GM23338 (cell line): ENCODE measurements around the gene ACYP1. TPM values are rescaled to one million over a fixed set of nuclear protein-coding genes. Genes with fewer than 3 reads are reported as not detected.

ENCODE experiments used
- ATAC-seq: fragments of 200-7000 bp; cut with Tn5 transposase; 3 replicates; pipeline ENCODE4 v1.9.1; 2020
- DNase-seq: peaks from one replicate; pipeline ENCODE4 v3.0.0-alpha.2; 2015; ENCODE audit warnings: low spot score
- H2AFZ ChIP-seq: fragments of 200-600 bp; sonication (generic); 2 replicates; pipeline ENCODE4 v1.8.0; 2016; ENCODE audit warnings: antibody characterized with exemption, mild to moderate bottlenecking, moderate library complexity
- H3F3A ChIP-seq: fragments of 200-600 bp; sonication (generic); replicated peaks from 2 replicates; pipeline ENCODE4 v1.8.0; 2017; ENCODE audit warnings: antibody characterized with exemption, mixed run types, low read depth
- H3K27ac ChIP-seq: fragments of 200-600 bp; sonication (generic); 2 replicates; pipeline ENCODE4 v1.6.1; 2016; ENCODE audit warnings: low read depth
- H3K27me3 ChIP-seq: fragments of 200-600 bp; sonication (generic); 2 replicates; pipeline ENCODE4 v1.8.0; 2016; ENCODE audit warnings: mild to moderate bottlenecking, mixed run types, moderate library complexity; ENCODE audit not compliant: insufficient read depth
- H3K36me3 ChIP-seq: fragments of 200-600 bp; sonication (generic); 2 replicates; pipeline ENCODE4 v1.8.0; 2016; ENCODE audit warnings: mild to moderate bottlenecking; ENCODE audit not compliant: insufficient read depth
- H3K4me1 ChIP-seq: fragments of 200-600 bp; sonication (generic); 2 replicates; pipeline ENCODE4 v1.8.0; 2016; ENCODE audit warnings: mild to moderate bottlenecking, moderate library complexity; ENCODE audit not compliant: insufficient read depth
- H3K4me2 ChIP-seq: fragments of 200-600 bp; sonication (generic); 2 replicates; pipeline ENCODE4 v1.7.1; 2017; ENCODE audit warnings: mixed run types
- H3K4me3 ChIP-seq: fragments of 200-600 bp; sonication (generic); 2 replicates; pipeline ENCODE4 v1.6.1; 2016; ENCODE audit warnings: mixed run types
- H3K79me2 ChIP-seq: fragments of 200-600 bp; sonication (generic); replicated peaks from 2 replicates; pipeline ENCODE4 v1.8.0; 2017; ENCODE audit warnings: mild to moderate bottlenecking; ENCODE audit not compliant: insufficient read depth
- H3K9me2 ChIP-seq: fragments of 200-600 bp; sonication (generic); 2 replicates; pipeline ENCODE4 v1.8.0; 2017; ENCODE audit not compliant: insufficient read depth
- H4K20me1 ChIP-seq: fragments of 200-600 bp; sonication (generic); replicated peaks from 2 replicates; pipeline ENCODE4 v1.8.0; 2017; ENCODE audit warnings: mild to moderate bottlenecking; ENCODE audit not compliant: insufficient read depth
- H3K27ac Mint-ChIP-seq: 2 replicates; pipeline ENCODE4 v1.8.0; 2020; ENCODE audit warnings: inconsistent platforms, mild to moderate bottlenecking, moderate library complexity, mixed read lengths
- H3K27me3 Mint-ChIP-seq: 3 replicates; pipeline ENCODE4 v1.8.0; 2022; ENCODE audit warnings: low read depth, mild to moderate bottlenecking, moderate library complexity, mixed read lengths, inconsistent platforms; ENCODE audit not compliant: insufficient read depth, poor library complexity
- H3K36me3 Mint-ChIP-seq: 3 replicates; pipeline ENCODE4 v1.8.0; 2021; ENCODE audit warnings: low read depth, mild to moderate bottlenecking, inconsistent platforms, moderate library complexity, mixed read lengths
- H3K4me1 Mint-ChIP-seq: 3 replicates; pipeline ENCODE4 v1.8.0; 2020; ENCODE audit warnings: mild to moderate bottlenecking, inconsistent platforms, mixed read lengths
- H3K4me3 Mint-ChIP-seq: 3 replicates; pipeline ENCODE4 v1.8.0; 2021; ENCODE audit warnings: moderate library complexity, mild to moderate bottlenecking, inconsistent platforms, mixed read lengths
- H3K9me3 Mint-ChIP-seq: 3 replicates; pipeline ENCODE4 v1.8.0; 2020; ENCODE audit warnings: moderate library complexity, mild to moderate bottlenecking, inconsistent platforms, mixed read lengths
- CREB1 ChIP-seq: fragments of 250-450 bp; sonication (Bioruptor Pico); IDR thresholded peaks from 2 replicates; pipeline ENCODE4 v1.5.0; 2020; ENCODE audit warnings: low read depth, mild to moderate bottlenecking, moderate library complexity
- ETS1 ChIP-seq: IDR thresholded peaks from 2 replicates; pipeline ENCODE4 v1.6.1; 2016; ENCODE audit warnings: antibody characterized with exemption
- EZH2 ChIP-seq: fragments of 200-600 bp; sonication (generic); IDR thresholded peaks from one replicate; pipeline ENCODE4 v1.8.0; 2017; ENCODE audit warnings: antibody characterized with exemption, mild to moderate bottlenecking, low read depth; ENCODE audit not compliant: unreplicated experiment
- EZH2phosphoT487 ChIP-seq: fragments of 200-600 bp; sonication (generic); IDR thresholded peaks from one replicate; pipeline ENCODE4 v1.8.1; 2018; ENCODE audit warnings: antibody characterized with exemption; ENCODE audit not compliant: unreplicated experiment
- JUNB ChIP-seq: IDR thresholded peaks from one replicate; pipeline ENCODE4 v1.6.1; 2016; ENCODE audit warnings: antibody characterized with exemption; ENCODE audit not compliant: unreplicated experiment
- NANOG ChIP-seq: IDR thresholded peaks from 2 replicates; pipeline ENCODE4 v1.6.1; 2016; ENCODE audit warnings: antibody characterized with exemption, borderline replicate concordance
- POLR2AphosphoS5 ChIP-seq: IDR thresholded peaks from 2 replicates; pipeline ENCODE4 v1.6.1; 2016; ENCODE audit warnings: antibody characterized with exemption, low read depth
- STAT1 ChIP-seq: IDR thresholded peaks from one replicate; pipeline ENCODE4 v1.6.1; 2016; ENCODE audit warnings: antibody characterized with exemption; ENCODE audit not compliant: unreplicated experiment
- ZNF114 ChIP-seq: fragments of 250-450 bp; sonication (Bioruptor Pico); IDR thresholded peaks from 2 replicates; pipeline ENCODE4 v1.5.0; 2020; ENCODE audit warnings: mild to moderate bottlenecking, moderate library complexity
- polyA plus RNA-seq: library from polyadenylated mRNA; unstranded; fragments of >200 nt; fragmentation: Nextera tagmentation; extraction: Ambion mirVana; gene quantifications from 2 replicates; pipeline ENCODE4 v1.2.1, GENCODE V29; 2016
- total RNA-seq: library from RNA; depleted of rRNA; stranded (reverse); fragments of >200 nt; shearing (Covaris generic); gene quantifications from 2 replicates; pipeline ENCODE4 v1.2.3, GENCODE V29; 2014
- TF ChIP-seq, protein P1 (sequence below): IDR thresholded peaks from one replicate; pipeline ENCODE4 v1.6.1; 2018; ENCODE audit warnings: antibody characterized with exemption; ENCODE audit not compliant: unreplicated experiment
- TF ChIP-seq, protein P2 (sequence below), 2 experiments: fragments of 200-600 bp in 1 of 2; sonication (generic) in 1 of 2; conservative IDR thresholded peaks; 2 replicates each; pipeline versions ENCODE4 v1.5.1 to v1.6.1; 2016 to 2017; ENCODE audit warnings: antibody characterized with exemption in 2 of 2, low read depth in 2 of 2, mild to moderate bottlenecking in 2 of 2, moderate library complexity in 1 of 2

The ACYP1 gene
- total and polyA plus RNA-seq, 2 experiments from 2014 or later, result 18.4 to 104 TPM

DNA sequence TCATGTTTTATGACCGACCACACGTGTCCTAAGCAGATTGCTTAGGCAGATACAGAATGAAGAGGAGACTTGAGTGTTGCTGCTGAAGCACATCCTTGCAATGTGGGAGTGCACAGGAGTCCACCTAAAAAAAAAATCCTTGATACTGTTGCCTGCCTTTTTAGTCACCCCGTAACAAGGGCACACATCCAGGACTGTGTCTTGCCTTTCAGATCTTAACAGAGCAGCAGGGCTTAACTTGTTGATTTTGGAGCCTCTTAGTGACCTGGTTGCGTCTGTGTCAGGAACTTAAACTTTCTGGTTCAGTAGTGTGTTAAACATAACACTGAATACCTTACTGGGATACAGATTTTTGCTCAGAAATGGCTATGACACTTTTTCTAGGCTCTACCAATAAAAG lies 54.6 kb downstream of the ACYP1 start:
- DNase-seq (no peak), ATAC-seq (no peak)
- Mint-ChIP-seq H3K4me3 (no peak overlapping the region), H3K9me3 (no peaks in the 10 kb centered on the region), H3K27me3 (no peaks in the 10 kb centered on the region), H3K36me3 (peaks cover 50% of the 10 kb centered on the region), H3K4me1 (peaks cover 1% of the 10 kb centered on the region; the same call in 2 of the 3 replicates), H3K27ac (no peak overlapping the region)
- Histone ChIP-seq H3K4me1 (no peaks in the 10 kb centered on the region), H3K79me2 (peaks cover 2% of the 10 kb centered on the region), H3F3A (no peaks in the 10 kb centered on the region), H3K4me2 (no peak overlapping the region), H3K27me3 (no peaks in the 10 kb centered on the region), H3K27ac (no peak overlapping the region), H3K9me2 (no peaks in the 10 kb centered on the region), H3K4me3 (no peak overlapping the region), H3K36me3 (peaks cover 10% of the 10 kb centered on the region), H4K20me1 (peaks cover under 1% of the 10 kb centered on the region; the same call in 1 of the 2 replicates), H2AFZ (no peak overlapping the region)
- no peak for TF ChIP-seq EZH2
- no peak for TF ChIP-seq POLR2AphosphoS5
- no peak for TF ChIP-seq EZH2phosphoT487
- no peak for TF ChIP-seq ZNF114 (CRISPR knock-in tag)
- no peak for TF ChIP-seq JUNB
- TF ChIP-seq ETS1, result no peak
- no peak for TF ChIP-seq STAT1
- TF ChIP-seq CREB1 (CRISPR knock-in tag), result no peak

GRCh38 chr14:75005357-75005756 lies 58.5 kb downstream of the ACYP1 start:
- no peak overlapping the region for H3K27ac ChIP-seq
- Mint-ChIP-seq H3K4me1 (peaks cover 12% of the 10 kb centered on the region), H3K36me3 (peaks cover 52% of the 10 kb centered on the region), H3K27me3 (no peaks in the 10 kb centered on the region), H3K4me3 (no peak overlapping the region), H3K9me3 (no peaks in the 10 kb centered on the region; the same call in 2 of the 3 replicates), H3K27ac (no peak overlapping the region)
- 0 out of 2 replicates have a peak, but pooled peaks cover 5% of the 10 kb centered on the region for H3K4me1 ChIP-seq
- peaks cover 11% of the 10 kb centered on the region; the same call in 1 of the 2 replicates for H4K20me1 ChIP-seq
- H3F3A ChIP-seq, result peaks cover 5% of the 10 kb centered on the region; the same call in 1 of the 2 replicates
- H3K4me3 ChIP-seq, result no peak overlapping the region
- no peaks in the 10 kb centered on the region for H3K27me3 ChIP-seq
- H3K79me2 ChIP-seq, result peaks cover 14% of the 10 kb centered on the region
- H2AFZ ChIP-seq, result no peak overlapping the region
- H3K4me2 ChIP-seq, result no peak overlapping the region
- DNase-seq, result no peak
- H3K36me3 ChIP-seq, result peaks cover 10% of the 10 kb centered on the region
- H3K9me2 ChIP-seq, result no peaks in the 10 kb centered on the region
- no peak for ATAC-seq
- TF ChIP-seq, protein P1, sequence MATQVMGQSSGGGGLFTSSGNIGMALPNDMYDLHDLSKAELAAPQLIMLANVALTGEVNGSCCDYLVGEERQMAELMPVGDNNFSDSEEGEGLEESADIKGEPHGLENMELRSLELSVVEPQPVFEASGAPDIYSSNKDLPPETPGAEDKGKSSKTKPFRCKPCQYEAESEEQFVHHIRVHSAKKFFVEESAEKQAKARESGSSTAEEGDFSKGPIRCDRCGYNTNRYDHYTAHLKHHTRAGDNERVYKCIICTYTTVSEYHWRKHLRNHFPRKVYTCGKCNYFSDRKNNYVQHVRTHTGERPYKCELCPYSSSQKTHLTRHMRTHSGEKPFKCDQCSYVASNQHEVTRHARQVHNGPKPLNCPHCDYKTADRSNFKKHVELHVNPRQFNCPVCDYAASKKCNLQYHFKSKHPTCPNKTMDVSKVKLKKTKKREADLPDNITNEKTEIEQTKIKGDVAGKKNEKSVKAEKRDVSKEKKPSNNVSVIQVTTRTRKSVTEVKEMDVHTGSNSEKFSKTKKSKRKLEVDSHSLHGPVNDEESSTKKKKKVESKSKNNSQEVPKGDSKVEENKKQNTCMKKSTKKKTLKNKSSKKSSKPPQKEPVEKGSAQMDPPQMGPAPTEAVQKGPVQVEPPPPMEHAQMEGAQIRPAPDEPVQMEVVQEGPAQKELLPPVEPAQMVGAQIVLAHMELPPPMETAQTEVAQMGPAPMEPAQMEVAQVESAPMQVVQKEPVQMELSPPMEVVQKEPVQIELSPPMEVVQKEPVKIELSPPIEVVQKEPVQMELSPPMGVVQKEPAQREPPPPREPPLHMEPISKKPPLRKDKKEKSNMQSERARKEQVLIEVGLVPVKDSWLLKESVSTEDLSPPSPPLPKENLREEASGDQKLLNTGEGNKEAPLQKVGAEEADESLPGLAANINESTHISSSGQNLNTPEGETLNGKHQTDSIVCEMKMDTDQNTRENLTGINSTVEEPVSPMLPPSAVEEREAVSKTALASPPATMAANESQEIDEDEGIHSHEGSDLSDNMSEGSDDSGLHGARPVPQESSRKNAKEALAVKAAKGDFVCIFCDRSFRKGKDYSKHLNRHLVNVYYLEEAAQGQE, result no peak
- TF ChIP-seq, protein P2, sequence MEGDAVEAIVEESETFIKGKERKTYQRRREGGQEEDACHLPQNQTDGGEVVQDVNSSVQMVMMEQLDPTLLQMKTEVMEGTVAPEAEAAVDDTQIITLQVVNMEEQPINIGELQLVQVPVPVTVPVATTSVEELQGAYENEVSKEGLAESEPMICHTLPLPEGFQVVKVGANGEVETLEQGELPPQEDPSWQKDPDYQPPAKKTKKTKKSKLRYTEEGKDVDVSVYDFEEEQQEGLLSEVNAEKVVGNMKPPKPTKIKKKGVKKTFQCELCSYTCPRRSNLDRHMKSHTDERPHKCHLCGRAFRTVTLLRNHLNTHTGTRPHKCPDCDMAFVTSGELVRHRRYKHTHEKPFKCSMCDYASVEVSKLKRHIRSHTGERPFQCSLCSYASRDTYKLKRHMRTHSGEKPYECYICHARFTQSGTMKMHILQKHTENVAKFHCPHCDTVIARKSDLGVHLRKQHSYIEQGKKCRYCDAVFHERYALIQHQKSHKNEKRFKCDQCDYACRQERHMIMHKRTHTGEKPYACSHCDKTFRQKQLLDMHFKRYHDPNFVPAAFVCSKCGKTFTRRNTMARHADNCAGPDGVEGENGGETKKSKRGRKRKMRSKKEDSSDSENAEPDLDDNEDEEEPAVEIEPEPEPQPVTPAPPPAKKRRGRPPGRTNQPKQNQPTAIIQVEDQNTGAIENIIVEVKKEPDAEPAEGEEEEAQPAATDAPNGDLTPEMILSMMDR (conservative IDR thresholded peaks at IDR 0.05; ENCODE audit: low read depth in 2 of 2), result no peak
- TF ChIP-seq NANOG, result no peak
